MCF 10A (cell line): Measurements from ENCODE around the gene DYSF. TPM values are rescaled to one million over a fixed set of nuclear protein-coding genes. Genes with fewer than 3 reads are reported as not detected.

Source experiments
- BruUV-seq: library from RNA; stranded (reverse); fragments of 400-500 nt; replicated peaks from 2 replicates; lab custom pipeline; 2021; lab: Mats Ljungman, UMichigan
- CTCF ChIA-PET: fragments of 300-600 bp; sonication (Branson Sonifier 250); formaldehyde crosslinking; extraction: SDS; loops from one replicate; lab custom pipeline; 2021; ENCODE audit warnings: antibody characterized with exemption, inconsistent platforms; lab: Yijun Ruan, JAX
- POLR2A ChIA-PET: fragments of 300-600, 350-650 bp; sonication (Branson Sonifier 250); formaldehyde crosslinking; extraction: SDS; loops from one replicate; lab custom pipeline; 2020; ENCODE audit warnings: antibody characterized with exemption, inconsistent platforms; lab: Yijun Ruan, JAX
- DNase-seq: peaks from one replicate; pipeline ENCODE4 v3.0.0-alpha.2; 2018; ENCODE audit not compliant: unreplicated experiment
- H3K27ac Mint-ChIP-seq: one replicate; pipeline ENCODE4 v1.8.0; 2022; ENCODE audit warnings: mild to moderate bottlenecking, low read depth, mixed read lengths; ENCODE audit not compliant: unreplicated experiment
- H3K27me3 Mint-ChIP-seq: one replicate; pipeline ENCODE4 v1.8.0; 2022; ENCODE audit warnings: mixed read lengths; ENCODE audit not compliant: insufficient read depth, unreplicated experiment
- H3K36me3 Mint-ChIP-seq: one replicate; pipeline ENCODE4 v1.8.0; 2022; ENCODE audit warnings: mild to moderate bottlenecking, moderate library complexity, mixed read lengths; ENCODE audit not compliant: insufficient read depth, unreplicated experiment
- H3K4me1 Mint-ChIP-seq: one replicate; pipeline ENCODE4 v1.8.0; 2022; ENCODE audit warnings: mixed read lengths; ENCODE audit not compliant: insufficient read depth, unreplicated experiment
- H3K4me3 Mint-ChIP-seq: one replicate; pipeline ENCODE4 v1.8.0; 2022; ENCODE audit warnings: mild to moderate bottlenecking, moderate library complexity, mixed read lengths; ENCODE audit not compliant: unreplicated experiment
- H3K9me3 Mint-ChIP-seq: one replicate; pipeline ENCODE4 v1.8.0; 2022; ENCODE audit warnings: mixed read lengths; ENCODE audit not compliant: unreplicated experiment
- intact Hi-C: fragments of 100-400 bp; cut with micrococcal nuclease; formaldehyde crosslinking; loops from 2 replicates; pipeline ENCODE4 v1.14.1; 2022
- total RNA-seq: library from RNA; stranded (reverse); gene quantifications from 2 replicates; pipeline ENCODE4 v1.2.3, GENCODE V29; 2022
- TF ChIP-seq, protein P1 (sequence below): fragments of 200-600 bp; IDR thresholded peaks from one replicate; pipeline ENCODE4 v1.8.0; 2022; ENCODE audit warnings: antibody characterized with exemption, mild to moderate bottlenecking; ENCODE audit not compliant: unreplicated experiment

The DYSF gene
- total RNA-seq, 1 experiment from 2014 or later, result 2.0 TPM

DNA sequence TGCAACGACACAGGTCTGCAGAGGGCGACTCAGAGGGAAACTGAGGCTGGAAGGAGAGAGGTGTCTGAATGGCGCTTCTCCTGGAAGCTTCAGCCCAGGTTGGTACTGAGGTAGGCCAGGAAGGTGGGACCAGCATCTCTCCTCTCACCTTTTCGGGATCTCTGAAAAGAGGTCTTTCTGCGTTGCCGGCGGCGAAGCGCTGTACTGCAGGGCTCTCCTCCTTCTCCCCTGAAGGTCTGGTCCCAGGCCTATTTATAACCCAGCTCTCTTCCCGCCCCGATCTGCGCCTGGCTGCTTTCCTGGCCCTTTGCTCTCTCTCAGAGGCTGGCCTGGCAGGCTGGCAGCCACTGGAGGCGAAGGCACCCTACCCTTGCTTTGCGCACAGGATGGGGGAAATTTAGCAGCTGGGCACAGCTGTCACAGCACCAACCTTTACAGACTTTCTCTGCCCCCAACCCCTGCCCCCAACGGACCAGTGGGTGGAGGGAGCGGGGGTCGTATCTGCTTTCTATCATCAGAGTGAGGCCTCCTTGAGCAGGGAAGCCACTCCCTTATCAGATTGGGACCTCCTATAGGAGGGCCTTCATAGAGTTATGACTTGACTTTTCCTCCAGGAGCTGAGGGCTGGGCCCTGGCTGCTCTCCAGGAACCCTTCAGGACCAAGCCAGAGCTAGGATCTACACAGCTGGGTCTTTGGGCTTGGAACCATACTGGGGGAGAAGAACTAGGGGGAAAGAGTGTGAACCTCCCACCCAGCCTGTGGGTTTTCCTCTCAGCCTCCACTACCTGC is 1.1 kb downstream of the DYSF start:
- TF ChIP-seq, protein P1, sequence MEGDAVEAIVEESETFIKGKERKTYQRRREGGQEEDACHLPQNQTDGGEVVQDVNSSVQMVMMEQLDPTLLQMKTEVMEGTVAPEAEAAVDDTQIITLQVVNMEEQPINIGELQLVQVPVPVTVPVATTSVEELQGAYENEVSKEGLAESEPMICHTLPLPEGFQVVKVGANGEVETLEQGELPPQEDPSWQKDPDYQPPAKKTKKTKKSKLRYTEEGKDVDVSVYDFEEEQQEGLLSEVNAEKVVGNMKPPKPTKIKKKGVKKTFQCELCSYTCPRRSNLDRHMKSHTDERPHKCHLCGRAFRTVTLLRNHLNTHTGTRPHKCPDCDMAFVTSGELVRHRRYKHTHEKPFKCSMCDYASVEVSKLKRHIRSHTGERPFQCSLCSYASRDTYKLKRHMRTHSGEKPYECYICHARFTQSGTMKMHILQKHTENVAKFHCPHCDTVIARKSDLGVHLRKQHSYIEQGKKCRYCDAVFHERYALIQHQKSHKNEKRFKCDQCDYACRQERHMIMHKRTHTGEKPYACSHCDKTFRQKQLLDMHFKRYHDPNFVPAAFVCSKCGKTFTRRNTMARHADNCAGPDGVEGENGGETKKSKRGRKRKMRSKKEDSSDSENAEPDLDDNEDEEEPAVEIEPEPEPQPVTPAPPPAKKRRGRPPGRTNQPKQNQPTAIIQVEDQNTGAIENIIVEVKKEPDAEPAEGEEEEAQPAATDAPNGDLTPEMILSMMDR, result no peak
- Mint-ChIP-seq H3K27me3 (no peaks in the 10 kb centered on the region), H3K4me1 (peaks cover 33% of the 10 kb centered on the region), H3K27ac (no peak overlapping the region), H3K9me3 (no peaks in the 10 kb centered on the region), H3K4me3 (no peak overlapping the region), H3K36me3 (peaks cover 6% of the 10 kb centered on the region)
- ChIA-PET POLR2A (interaction anchor here (0.6 to 0.7 kb wide), 2 partner anchors 9 to 913 kb away, joined by 4 to 5 read pairs; no protein-coding TSS in a partner anchor), CTCF (interaction anchor here (0.5 to 2.2 kb wide), 4 partner anchors 55 to 267 kb away, joined by 3 to 5 read pairs (median 4); no protein-coding TSS in a partner anchor)
- intact Hi-C loops, result no loop called here
- DNase-seq, result no peak
- no TSS peak for BruUV-seq

DNA sequence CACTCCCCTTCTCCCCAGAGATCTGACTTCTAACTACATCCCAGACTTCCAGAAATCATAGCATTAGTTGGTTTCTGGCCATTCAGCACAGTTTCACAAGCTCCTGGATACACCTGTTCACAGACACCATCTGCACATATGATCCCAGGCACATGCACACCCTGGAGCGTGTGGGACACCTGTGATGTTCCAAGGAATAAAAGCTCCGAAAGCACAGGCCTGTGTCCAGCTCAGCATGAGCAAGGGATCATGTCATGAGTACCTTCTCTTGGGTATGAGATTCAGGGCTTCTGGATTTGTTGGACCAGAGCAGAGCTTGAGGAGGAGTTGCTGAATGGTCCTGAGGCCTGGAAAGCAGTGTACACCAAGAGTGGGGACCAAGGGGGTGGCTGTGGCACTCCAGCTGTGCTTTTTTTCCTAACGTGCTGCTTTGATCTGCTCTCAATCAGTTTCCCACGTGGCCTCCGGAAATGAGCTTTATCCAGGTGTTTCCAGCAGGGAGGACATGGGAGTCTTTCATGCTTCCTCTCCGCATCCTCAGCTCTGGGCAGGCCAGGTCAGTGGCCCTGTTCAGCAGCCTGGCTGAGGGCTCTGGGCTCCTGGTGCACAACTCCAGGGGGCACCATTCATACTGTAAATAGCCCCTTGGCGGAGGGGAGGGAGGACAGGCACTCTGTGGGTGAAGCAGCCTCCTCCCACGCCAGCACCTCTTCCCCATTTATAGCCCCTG is 1.8 kb downstream of the DYSF start:
- H3K36me3 Mint-ChIP-seq, result peaks cover 6% of the 10 kb centered on the region
- H3K27ac Mint-ChIP-seq, result no peak overlapping the region
- H3K4me1 Mint-ChIP-seq, result peaks cover 33% of the 10 kb centered on the region
- TF ChIP-seq, protein P1, result no peak
- no peak overlapping the region for H3K4me3 Mint-ChIP-seq
- DNase-seq, result no peak
- H3K9me3 Mint-ChIP-seq, result no peaks in the 10 kb centered on the region
- no TSS peak for BruUV-seq
- ChIA-PET CTCF (interaction anchor here (0.5 to 2.2 kb wide), 3 partner anchors 55 to 268 kb away, joined by 3 to 5 read pairs (median 4); no protein-coding TSS in a partner anchor), POLR2A (no interaction called here)
- no peaks in the 10 kb centered on the region for H3K27me3 Mint-ChIP-seq
- intact Hi-C loops, result no loop called here

DNA sequence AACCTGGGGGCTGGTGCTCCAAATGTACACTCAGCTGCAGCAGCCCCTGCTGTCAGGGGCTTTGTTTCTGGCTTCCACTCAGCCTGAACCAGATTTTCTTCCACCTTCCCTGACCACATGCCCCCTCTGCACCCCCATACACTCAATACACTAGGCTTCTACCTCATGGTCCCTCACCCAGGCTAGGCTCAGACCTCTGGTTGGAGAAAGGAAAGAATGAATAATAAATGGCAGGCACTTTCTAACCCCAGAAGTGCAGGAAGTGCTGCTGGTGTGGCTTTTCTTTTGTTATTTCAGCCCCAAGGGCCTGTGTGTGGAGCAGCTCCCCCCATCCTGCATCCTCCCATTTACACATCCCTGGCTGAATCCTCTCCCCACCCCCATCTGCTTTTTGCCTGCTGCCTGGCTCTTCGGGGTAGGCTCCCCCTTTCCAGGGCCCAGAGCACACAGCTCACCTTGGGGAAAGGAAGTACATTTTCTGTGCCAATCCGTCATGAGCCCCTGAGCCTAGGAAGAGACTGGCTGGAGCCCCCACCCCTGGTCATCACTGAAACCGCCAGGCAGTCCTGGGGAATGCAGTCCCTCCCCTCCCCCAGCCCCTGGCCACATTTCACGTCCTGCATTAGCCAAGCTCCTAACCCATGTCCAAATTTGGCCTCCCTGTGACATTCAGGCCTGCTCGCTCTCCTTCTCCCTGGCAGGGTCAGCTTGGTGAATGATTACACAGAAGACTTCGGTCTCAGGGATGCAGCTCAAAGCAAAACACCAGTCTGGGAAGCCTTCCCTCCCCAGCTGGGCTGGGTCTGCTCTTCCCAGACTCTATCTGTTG is 2.6 kb downstream of the DYSF start:
- BruUV-seq, result no TSS peak
- intact Hi-C loops, result no loop called here
- ChIA-PET CTCF (interaction anchor here (1.7 to 2.2 kb wide), 2 partner anchors 57 to 156 kb away, joined by 3 to 5 read pairs; no protein-coding TSS in a partner anchor), POLR2A (no interaction called here)
- H3K27me3 Mint-ChIP-seq, result no peaks in the 10 kb centered on the region
- H3K9me3 Mint-ChIP-seq, result no peaks in the 10 kb centered on the region
- DNase-seq, result no peak
- TF ChIP-seq, protein P1, result no peak
- H3K4me1 Mint-ChIP-seq, result peaks cover 31% of the 10 kb centered on the region
- peaks cover 6% of the 10 kb centered on the region for H3K36me3 Mint-ChIP-seq
- H3K4me3 Mint-ChIP-seq, result no peak overlapping the region
- H3K27ac Mint-ChIP-seq, result no peak overlapping the region
